NCI-H2107 treated with DMSO at 0.1 percent for 48 hours (cell line): ENCODE measurements around the gene NHSL1.

ENCODE experiments used
- DNase-seq: peaks from one replicate; lab custom pipeline; 2025; ENCODE audit not compliant: unreplicated experiment; lab: John Stamatoyannopoulos, UW

NHSL1 gene

GRCh38 chr6:138499303-138500018 is at the start of gene NHSL1:
Gene NHSL1, minus strand, starts transcription at chr6:138499494. Its CDS starts 204 bp downstream, at chr6:138499290.
- peak; percentile 95 for DNase-seq

GRCh38 chr6:138546733-138547185 is 47.5 kb upstream of the NHSL1 start:
- no peak for DNase-seq

- no peak for DNase-seq
Measured at GRCh38 chr6:138545621-138545980, 46.3 kb upstream of the NHSL1 start.

GRCh38 chr6:138544501-138544900 is 45.2 kb upstream of the NHSL1 start:
- DNase-seq: no peak

GRCh38 chr6:138543657-138544056 is 44.4 kb upstream of the NHSL1 start:
- DNase-seq: no peak

- no peak for DNase-seq
Measured at GRCh38 chr6:138541823-138542481, 42.7 kb upstream of the NHSL1 start.

GRCh38 chr6:138540468-138540867 is 41.2 kb upstream of the NHSL1 start:
- no peak for DNase-seq

- no peak for DNase-seq
Measured at GRCh38 chr6:138539876-138540275, 40.6 kb upstream of the NHSL1 start.

- DNase-seq: no peak
Measured at GRCh38 chr6:138538390-138539031, 39.2 kb upstream of the NHSL1 start.

- DNase-seq: no peak
Measured at GRCh38 chr6:138537106-138537505, 37.8 kb upstream of the NHSL1 start.

GRCh38 chr6:138535728-138536455 is 36.6 kb upstream of the NHSL1 start:
- DNase-seq: no peak

GRCh38 chr6:138533667-138534066 is 34.4 kb upstream of the NHSL1 start:
- no peak for DNase-seq

- DNase-seq: no peak
Measured at GRCh38 chr6:138531387-138531786, 32.1 kb upstream of the NHSL1 start.

GRCh38 chr6:138529478-138529877 is 30.2 kb upstream of the NHSL1 start:
- no peak for DNase-seq

- no peak for DNase-seq
Measured at GRCh38 chr6:138528956-138529355, 29.7 kb upstream of the NHSL1 start.

GRCh38 chr6:138528137-138528536 is 28.8 kb upstream of the NHSL1 start:
- no peak for DNase-seq

- DNase-seq: no peak
Measured at GRCh38 chr6:138527411-138528088, 28.3 kb upstream of the NHSL1 start.

GRCh38 chr6:138526822-138527235 is 27.5 kb upstream of the NHSL1 start:
- no peak for DNase-seq

- no peak for DNase-seq
Measured at GRCh38 chr6:138525355-138525754, 26.1 kb upstream of the NHSL1 start.

- no peak for DNase-seq
Measured at GRCh38 chr6:138524526-138524925, 25.2 kb upstream of the NHSL1 start.
